ENCODE measurements around the gene TMCC3.

- TF ChIP-seq CTCF (IDR thresholded peaks at IDR 0.05; ENCODE audit: insufficient read depth, low read depth, low read length) (no peak), EZH2 (IDR thresholded peaks at IDR 0.05; ENCODE audit: insufficient read depth, low read length) (no peak)
Observed at GRCh38 chr12:94609917-94610443, 40.4 kb downstream of the TMCC3 start.

All from astrocyte (in vitro differentiated cells and primary cell).